HepG2 (cell line): ENCODE data around the gene IP6K1. TPM values are rescaled to one million over a fixed set of nuclear protein-coding genes. Genes with fewer than 3 reads are reported as not detected.
"Not testable (repeated sequence)": the region's sequence is repeated elsewhere in the genome, so short reads cannot be mapped to it uniquely, and the experiment has no call there.

ENCODE experiments used
- ATAC-seq: fragments of 200-7000 bp; cut with Tn5 transposase; 3 replicates; pipeline ENCODE4 v1.9.1; 2020; ENCODE audit warnings: mild to moderate bottlenecking, moderate library complexity
- BruUV-seq: library from RNA; stranded (reverse); fragments of 400-500 nt; replicated peaks from 2 replicates; lab custom pipeline; 2021; lab: Mats Ljungman, UMichigan
- CTCF ChIA-PET: fragments of 300-600 bp; formaldehyde crosslinking; extraction: SDS; loops from one replicate; lab custom pipeline; 2021; ENCODE audit warnings: low total read pairs, inconsistent platforms, low intra/inter-chr PET ratio; lab: Yijun Ruan, JAX
- POLR2A ChIA-PET: fragments of 350-600 bp; sonication (Branson Sonifier 250); formaldehyde crosslinking; loops from one replicate; lab custom pipeline; 2020; ENCODE audit warnings: antibody characterized with exemption, inconsistent platforms; lab: Yijun Ruan, JAX
- DNase-seq: peaks from one replicate; pipeline ENCODE4 v3.0.0-alpha.2; 2015; ENCODE audit warnings: low spot score
- FAIRE-seq: peaks from 3 replicates; lab custom pipeline; 2011; peaks lifted over from hg19 to GRCh38; lab: Jason Lieb, UNC
- H2AFZ ChIP-seq: one replicate; pipeline ENCODE4 v1.6.1; 2011; ENCODE audit warnings: low read length, inconsistent platforms
- H3K27ac ChIP-seq: fragments of 300-600 bp; 3 replicates; pipeline ENCODE4 v1.8.0; 2011; ENCODE audit warnings: mixed run types, mild to moderate bottlenecking, mixed read lengths, low read length, inconsistent platforms; ENCODE audit not compliant: insufficient read depth; ENCODE audit errors: extremely low read length
- H3K27me3 ChIP-seq, 2 experiments: fragments of 200-600 bp in 1 of 2; 2 replicates in 1 of 2; 3 replicates in 1 of 2; pipeline versions ENCODE4 v1.6.0 to v1.8.0; 2011; ENCODE audit warnings: low read length in 2 of 2, mild to moderate bottlenecking in 2 of 2, moderate library complexity in 2 of 2, inconsistent platforms in 1 of 2; ENCODE audit not compliant: insufficient read depth in 2 of 2, control insufficient read depth in 1 of 2
- H3K36me3 ChIP-seq, 2 experiments: fragments of 200-600 bp in 1 of 2; replicated peaks in 1 of 2; 2 replicates in 1 of 2; 3 replicates in 1 of 2; pipeline versions ENCODE4 v1.5.1 to v1.8.0; 2011; ENCODE audit warnings: low read length in 2 of 2, inconsistent platforms in 1 of 2; ENCODE audit not compliant: insufficient read depth in 2 of 2, control insufficient read depth in 1 of 2
- H3K4me1 ChIP-seq: 2 replicates; pipeline ENCODE4 v1.5.1; 2012; ENCODE audit warnings: low read length, inconsistent platforms; ENCODE audit not compliant: insufficient read depth
- H3K4me2 ChIP-seq: 2 replicates; pipeline ENCODE4 v1.6.0; 2011; ENCODE audit warnings: low read depth, low read length, inconsistent platforms
- H3K4me3 ChIP-seq, 3 experiments: fragments of 200-600 bp in 1 of 3; sonication (generic), shearing (Covaris generic) in 1 of 3; replicated peaks in 1 of 3; 2 replicates each; pipeline ENCODE4 v1.5.1; 2011 to 2016; ENCODE audit warnings: low read length in 3 of 3, inconsistent platforms in 2 of 3, low read depth in 2 of 3, mild to moderate bottlenecking in 2 of 3, control low read depth in 1 of 3, mixed read lengths in 1 of 3; ENCODE audit not compliant: insufficient read depth in 1 of 3
- H3K79me2 ChIP-seq: one replicate; pipeline ENCODE4 v1.6.1; 2011; ENCODE audit warnings: low read length, inconsistent platforms; ENCODE audit not compliant: insufficient read depth
- H3K9ac ChIP-seq: 2 replicates; pipeline ENCODE4 v1.6.0; 2011; ENCODE audit warnings: mild to moderate bottlenecking, low read depth, low read length, inconsistent platforms; ENCODE audit not compliant: insufficient read depth
- H3K9me3 ChIP-seq: 2 replicates; pipeline ENCODE4 v1.5.1; 2012; ENCODE audit warnings: mild to moderate bottlenecking, low read length
- H4K20me1 ChIP-seq: 2 replicates; pipeline ENCODE4 v1.6.0; 2011; ENCODE audit warnings: inconsistent platforms, mild to moderate bottlenecking, low read length, moderate library complexity; ENCODE audit not compliant: insufficient read depth
- ARID5B ChIP-seq: IDR thresholded peaks from 2 replicates; pipeline ENCODE4 v1.4.0; 2020; ENCODE audit warnings: mild to moderate bottlenecking, missing genetic modification reagents
- EP300 ChIP-seq, 3 experiments: sonication (generic) in 1 of 3; formaldehyde crosslinking in 1 of 3; IDR thresholded peaks; 2 replicates each; pipeline versions ENCODE4 v1.5.1 to v1.6.1; 2011 to 2020; ENCODE audit warnings: low read depth in 2 of 3, low read length in 2 of 3, borderline replicate concordance in 1 of 3, improper control_type of control experiment in 1 of 3, mild to moderate bottlenecking in 1 of 3, missing genetic modification reagents in 1 of 3, moderate library complexity in 1 of 3
- HNF4A ChIP-seq: sonication (generic); formaldehyde crosslinking; IDR thresholded peaks from 2 replicates; pipeline ENCODE4 v1.4.0; 2020; ENCODE audit warnings: missing genetic modification reagents
- KDM1A ChIP-seq: IDR thresholded peaks from 2 replicates; pipeline ENCODE4 v1.6.1; 2016; ENCODE audit warnings: missing compliant biosample characterization
- NCOR1 ChIP-seq: fragments of 200-600 bp; sonication (generic); IDR thresholded peaks from 2 replicates; pipeline ENCODE4 v1.7.0; 2017; ENCODE audit warnings: antibody characterized with exemption, low read length, borderline replicate concordance
- TRIM24 ChIP-seq: sonication (generic); formaldehyde crosslinking; IDR thresholded peaks from 2 replicates; pipeline ENCODE4 v1.8.0; 2022; ENCODE audit warnings: mild to moderate bottlenecking, missing genetic modification reagents
- U2AF2 ChIP-seq: fragments of 200-400 bp; formaldehyde crosslinking; IDR thresholded peaks from 2 replicates; pipeline ENCODE4 v1.6.1; 2017; ENCODE audit warnings: low read depth, mild to moderate bottlenecking, low read length
- ZBTB33 ChIP-seq: sonication (generic); formaldehyde crosslinking; IDR thresholded peaks from 2 replicates; pipeline ENCODE4 v1.4.0; 2020; ENCODE audit warnings: missing genetic modification reagents
- ZBTB38 ChIP-seq: sonication (generic); formaldehyde crosslinking; IDR thresholded peaks from 2 replicates; pipeline ENCODE4 v1.5.1; 2020; ENCODE audit warnings: mild to moderate bottlenecking, missing genetic modification reagents
- ZNF331 ChIP-seq: sonication (generic); formaldehyde crosslinking; IDR thresholded peaks from 2 replicates; pipeline ENCODE4 v1.4.0; 2020; ENCODE audit warnings: missing genetic modification reagents
- WGBS: methylation state at CpG from one replicate; pipeline ENCODE4 v1.1.6; 2017; ENCODE audit warnings: low lambda C conversion rate; 5-methylcytosine and 5-hydroxymethylcytosine counted together
- in situ Hi-C: cut with HindIII; loops from 2 replicates; pipeline ENCODE4 v1.10.0; 2017; ENCODE audit warnings: low pct_unique_long_range_greater_than_20kb; ENCODE audit not compliant: extremely low pct_ligation_motif_present
- intact Hi-C: fragments of 100-400 bp; cut with micrococcal nuclease; formaldehyde crosslinking; loops from one replicate; pipeline ENCODE4 v1.10.0; 2022; ENCODE audit not compliant: unreplicated experiment
- polyA plus RNA-seq, 8 experiments: library from polyadenylated mRNA; depleted of rRNA in 3 of 8; stranded (reverse) in 7 of 8; unstranded in 1 of 8; fragments of >200 nt; fragmentation: Illumina TruSeq in 4 of 8; extraction: Trizol in 4 of 8; gene quantifications; 2 replicates each; pipeline versions ENCODE4 v1.2.1 to v1.2.3, GENCODE V29; 2011 to 2016; ENCODE audit warnings: low read depth in 4 of 8, missing spikeins in 1 of 8, mixed read lengths in 1 of 8; ENCODE audit not compliant: insufficient read depth in 1 of 8
- total RNA-seq, 5 experiments: library from RNA; depleted of rRNA; stranded (reverse); fragments of >200 nt; fragmentation: Illumina TruSeq; extraction: Trizol; gene quantifications; 2 replicates each; pipeline ENCODE4 v1.2.3, GENCODE V29; 2016; ENCODE audit warnings: low read depth in 1 of 5

Gene IP6K1
- total and polyA plus RNA-seq, 2 of the 13 experiments (the other 11 are each of a cell fraction or from before 2014, with no cell fraction given), result 17.7 to 29.7 TPM

- DNase-seq, H3K9ac ChIP-seq, ATAC-seq, intact Hi-C loops, H4K20me1 ChIP-seq, CTCF ChIA-PET, H2AFZ ChIP-seq, FAIRE-seq, H3K9me3 ChIP-seq, H3K27ac ChIP-seq, BruUV-seq, H3K27me3 ChIP-seq, H3K4me2 ChIP-seq, in situ Hi-C loops, H3K4me3 ChIP-seq: not testable (repeated sequence)
- Histone ChIP-seq H3K79me2 (peaks cover 51% of the 10 kb centered on the region), H3K4me1 (peaks cover 58% of the 10 kb centered on the region), H3K36me3 (peaks cover 3 to 17% of the 10 kb centered on the region in 2 experiments; a peak in 4 of 5 replicates)
- POLR2A ChIA-PET, result interaction anchor here (0.6 to 1.7 kb wide), 3 partner anchors 24 to 38 kb away, joined by 3 to 4 read pairs (median 4); partner anchors contain the start of genes GMPPB and IP6K1
- peak; percentile 51; the same call in 1 of the 2 replicates for TF ChIP-seq ZBTB38
- peak; percentile 95 for TF ChIP-seq ZBTB33
- WGBS, result 97% methylated on average over 5 of the region's 5 CpGs
These were observed 37.5 kb downstream of the IP6K1 start for GRCh38 chr3:49748874-49749273.

- no peak; the same call in 2 of the 3 replicates for ATAC-seq
- CTCF ChIA-PET, result no interaction called here
- H3K9ac ChIP-seq, result no peak overlapping the region
- POLR2A ChIA-PET, result interaction anchor here (0.8 to 1.7 kb wide), 2 partner anchors 23 to 38 kb away, joined by 4 read pairs; partner anchors contain the start of genes GMPPB and IP6K1
- DNase-seq, result peak; percentile 57
- no peak overlapping the region; the same call in 1 of the 2 replicates for H3K4me2 ChIP-seq
- H3K9me3 ChIP-seq, result no peaks in the 10 kb centered on the region
- 85% methylated on average over 10 of the region's 13 CpGs for WGBS
- H3K27ac ChIP-seq, result peak overlapping the region; percentile 31
- no peaks in the 10 kb centered on the region for H3K27me3 ChIP-seq
- peaks cover 58% of the 10 kb centered on the region for H3K4me1 ChIP-seq
- H3K4me3 ChIP-seq, result no peak overlapping the region
- in situ Hi-C loops, result no loop called here
- intact Hi-C loops, result no loop called here
- H3K79me2 ChIP-seq, result peaks cover 44% of the 10 kb centered on the region
- no peak overlapping the region for H2AFZ ChIP-seq
- FAIRE-seq, result no peak
- no peaks in the 10 kb centered on the region for H4K20me1 ChIP-seq
- H3K36me3 ChIP-seq, result peaks cover 5 to 23% of the 10 kb centered on the region in 2 experiments
- no TSS peak for BruUV-seq
- TF ChIP-seq EP300 (IDR thresholded peaks at IDR 0.05; ENCODE audit: low read depth in 2 of 2, low read length in 2 of 2) (peak in 1 of 2 experiments; percentile 31; a peak in 1 of 4 replicates), EP300 (CRISPR knock-in tag; IDR thresholded peaks at IDR 0.05; ENCODE audit: borderline replicate concordance) (no peak), HNF4A (peak; percentile 5; the same call in 1 of the 2 replicates), TRIM24 (CRISPR knock-in tag) (no peak), ZNF331 (CRISPR knock-in tag) (0 out of 2 replicates have a peak, but pooled peaks have one; percentile 33), ARID5B (CRISPR knock-in tag) (peak; percentile 60), NCOR1 (no peak), KDM1A (no peak), U2AF2 (no peak)
These were observed 38.4 kb downstream of the IP6K1 start for GRCh38 chr3:49747792-49748480.
